ENCODE measurements around the gene CLIP2. TPM values are rescaled to one million over a fixed set of nuclear protein-coding genes. Genes with fewer than 3 reads are reported as not detected.
"Not testable (repeated sequence)": the region's sequence is repeated elsewhere in the genome, so short reads cannot be mapped to it uniquely, and the experiment has no call there.

Gene CLIP2
- total and polyA plus RNA-seq, 8 donors = 20.6 to 32.8 (median 25.6) TPM

DNA sequence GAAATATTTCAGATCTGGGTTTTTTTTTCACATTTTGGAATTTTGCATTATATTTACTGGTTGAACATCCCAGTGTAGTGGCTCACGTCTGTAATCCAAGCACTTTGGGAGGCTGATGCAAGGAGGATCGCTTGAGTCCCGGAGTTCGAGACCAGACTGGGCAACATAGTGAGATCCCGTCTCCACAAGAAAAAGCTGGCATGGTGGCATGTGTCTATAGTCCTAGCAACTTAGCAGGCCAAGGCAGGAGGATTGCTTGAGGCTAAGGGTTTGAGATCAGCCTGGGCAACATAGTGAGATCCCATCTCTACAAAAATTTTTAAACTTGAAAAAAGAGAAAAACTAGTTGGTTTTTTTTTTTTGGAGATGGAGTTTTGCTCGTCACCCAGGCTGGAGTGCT is 41.1 kb upstream of the CLIP2 start:
- H3K27me3 ChIP-seq = no peaks in the 10 kb centered on the region
- no peak overlapping the region for H3K27ac ChIP-seq
- DNase-seq (no peak), ATAC-seq (no peak)
- H3K4me3 ChIP-seq = no peak overlapping the region
- TF ChIP-seq CTCF (IDR thresholded peaks at IDR 0.05) = no peak
- peaks cover 0 to 83% of the 10 kb centered on the region in 2 donors for H3K36me3 ChIP-seq
- intact Hi-C loops (cut with DNase I) = no loop called here
- peaks cover 2 to 8% of the 10 kb centered on the region in 2 donors for H3K4me1 ChIP-seq
- no peaks in the 10 kb centered on the region for H3K9me3 ChIP-seq

DNA sequence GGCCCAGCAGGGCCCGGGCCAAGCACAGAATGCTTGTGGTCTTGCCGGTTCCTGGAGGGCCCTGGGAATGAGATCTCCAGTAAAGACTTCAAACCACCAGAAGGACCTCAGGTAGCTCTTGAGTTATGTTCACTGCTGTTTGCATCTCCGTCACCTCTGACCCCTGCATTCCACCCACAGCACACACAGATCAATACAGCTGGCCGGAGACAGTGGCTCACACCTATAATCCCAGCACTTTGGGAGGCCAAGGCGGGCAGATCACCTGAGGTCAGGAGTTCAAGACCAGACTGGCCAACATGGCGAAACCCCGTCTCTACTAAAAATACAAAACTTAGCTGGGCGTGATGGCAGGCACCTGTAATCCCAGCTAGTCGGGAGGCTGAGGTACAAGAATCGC is 40.1 kb upstream of the CLIP2 start:
- ATAC-seq; H3K9me3 ChIP-seq; intact Hi-C loops (cut with DNase I); H3K4me3 ChIP-seq; DNase-seq; H3K27ac ChIP-seq; H3K27me3 ChIP-seq: not testable (repeated sequence)
- Histone ChIP-seq H3K36me3 (peaks cover 0 to 77% of the 10 kb centered on the region in 2 donors), H3K4me1 (peaks cover 7 to 14% of the 10 kb centered on the region in 2 donors)

DNA sequence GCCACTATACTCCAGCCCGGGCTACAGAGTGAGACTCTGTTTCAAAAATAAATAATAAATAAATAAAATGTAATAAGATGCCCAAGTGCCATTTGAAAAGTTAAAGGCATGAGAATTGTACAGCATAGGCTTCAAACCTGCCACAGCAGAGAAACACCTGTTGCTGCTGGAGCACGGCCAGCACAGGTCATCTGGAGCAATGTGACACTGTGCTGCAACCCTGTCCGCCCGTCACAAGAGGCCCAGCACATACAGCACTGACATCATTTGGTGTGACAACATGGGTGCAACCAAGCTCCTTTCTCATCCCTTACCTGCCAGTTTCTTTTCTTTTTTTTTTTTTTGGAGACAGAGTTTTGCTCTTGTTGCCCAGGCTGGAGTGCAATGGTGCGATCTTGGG is 36.3 kb upstream of the CLIP2 start:
- Histone ChIP-seq H3K9me3 (no peaks in the 10 kb centered on the region), H3K36me3 (peaks cover 0 to 38% of the 10 kb centered on the region in 2 donors), H3K4me1 (peaks cover 20 to 41% of the 10 kb centered on the region in 2 donors), H3K27ac (no peak overlapping the region), H3K4me3 (no peak overlapping the region), H3K27me3 (no peaks in the 10 kb centered on the region)
- DNase-seq = no peak
- no peak for ATAC-seq
- intact Hi-C loops (cut with DNase I) = no loop called here
- TF ChIP-seq CTCF (IDR thresholded peaks at IDR 0.05) = no peak

GRCh38 chr7:74253331-74253730 is 35.9 kb upstream of the CLIP2 start:
- Histone ChIP-seq H3K4me3 (peak overlapping the region in 1 of 2 donors; percentile 69), H3K4me1 (peaks cover 20 to 41% of the 10 kb centered on the region in 2 donors), H3K27me3 (no peaks in the 10 kb centered on the region), H3K27ac (no peak overlapping the region), H3K36me3 (peaks cover 0 to 34% of the 10 kb centered on the region in 2 donors), H3K9me3 (no peaks in the 10 kb centered on the region)
- intact Hi-C loops (cut with DNase I) = no loop called here
- ATAC-seq = no peak
- TF ChIP-seq CTCF (IDR thresholded peaks at IDR 0.05) = no peak
- no peak for DNase-seq

DNA sequence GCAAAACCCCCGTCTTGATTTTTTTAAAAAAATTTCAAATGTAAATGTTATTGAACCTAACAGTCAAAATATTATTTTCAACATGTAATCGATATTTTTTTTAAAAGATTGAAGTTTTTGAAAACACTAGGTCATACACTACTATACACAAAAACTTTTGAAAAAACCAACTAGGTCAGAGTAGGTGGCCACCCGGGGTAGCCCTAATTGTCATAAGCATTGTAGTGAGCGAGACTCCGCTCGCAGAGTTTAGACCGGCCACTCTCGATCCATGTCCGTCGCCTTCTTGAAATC is 35.4 kb upstream of the CLIP2 start:
- Histone ChIP-seq H3K27ac (peak overlapping the region; percentile 20 to 99), H3K27me3 (no peaks in the 10 kb centered on the region), H3K36me3 (peaks cover 0 to 29% of the 10 kb centered on the region in 2 donors), H3K4me1 (peaks cover 20 to 41% of the 10 kb centered on the region in 2 donors), H3K9me3 (no peaks in the 10 kb centered on the region), H3K4me3 (peak overlapping the region; percentile 69 to 79)
- intact Hi-C loops (cut with DNase I) = no loop called here
- no peak for DNase-seq
- ATAC-seq = peak; percentile 38
- TF ChIP-seq CTCF (IDR thresholded peaks at IDR 0.05) = no peak

GRCh38 chr7:74254129-74254857 is 34.9 kb upstream of the CLIP2 start, which contains the start of gene RFC2:
Gene RFC2 (minus strand): TSS chr7:74254399. CDS start chr7:74254383, 16 bp downstream.
- DNase-seq = peak; percentile 97 to 99 (median 98)
- Histone ChIP-seq H3K4me1 (peaks cover 20 to 41% of the 10 kb centered on the region in 2 donors), H3K36me3 (peaks cover 0 to 24% of the 10 kb centered on the region in 2 donors), H3K27me3 (no peaks in the 10 kb centered on the region), H3K9me3 (no peaks in the 10 kb centered on the region), H3K4me3 (peak within 1 kb of the TSS; percentile 69 to 79), H3K27ac (peak within 1 kb of the TSS; percentile 97 to 99)
- peak; percentile 19 to 76 for TF ChIP-seq CTCF (IDR thresholded peaks at IDR 0.05)
- peak; percentile 99 for ATAC-seq
- intact Hi-C loops (cut with DNase I) = no loop called here

Data from left lung (tissue), 10 donors.